CD8-positive, alpha-beta memory T cell (primary cell): Measurements from ENCODE around the gene GPBP1. TPM values are rescaled to one million over a fixed set of nuclear protein-coding genes. Genes with fewer than 3 reads are reported as not detected.

ENCODE experiments used
- CTCF ChIA-PET: fragments of 350-600 bp; sonication (Branson Sonifier 250); formaldehyde crosslinking; loops from one replicate; lab custom pipeline; 2021; ENCODE audit warnings: antibody characterized with exemption; lab: Charles Lee
- POLR2A ChIA-PET: fragments of 350-600 bp; sonication (Branson Sonifier 250); formaldehyde crosslinking; loops from one replicate; lab custom pipeline; 2021; ENCODE audit warnings: antibody characterized with exemption; lab: Charles Lee
- DNase-seq, 5 donors: peaks; one replicate each; pipeline versions ENCODE4 v3.0.0 to v3.0.0-alpha.2; 2020 to 2022; ENCODE audit warnings: mixed read lengths in 1 of 5
- H3K27ac ChIP-seq: one replicate; pipeline ENCODE4 v1.7.0; 2013; ENCODE audit warnings: low read depth, mild to moderate bottlenecking, low read length, moderate library complexity
- H3K27me3 ChIP-seq: 2 replicates; pipeline ENCODE4 v1.7.0; 2013; ENCODE audit warnings: low read length, mild to moderate bottlenecking; ENCODE audit not compliant: insufficient read depth, poor library complexity, severe bottlenecking
- H3K36me3 ChIP-seq: 2 replicates; pipeline ENCODE4 v1.7.0; 2013; ENCODE audit warnings: mild to moderate bottlenecking, low read length, moderate library complexity; ENCODE audit not compliant: insufficient read depth
- H3K4me1 ChIP-seq: 2 replicates; pipeline ENCODE4 v1.7.0; 2013; ENCODE audit warnings: mild to moderate bottlenecking, low read length, moderate library complexity; ENCODE audit not compliant: insufficient read depth
- H3K4me3 ChIP-seq: 2 replicates; pipeline ENCODE4 v1.7.0; 2013; ENCODE audit warnings: mild to moderate bottlenecking, low read length
- H3K9me3 ChIP-seq: 2 replicates; pipeline ENCODE4 v1.7.0; 2013; ENCODE audit warnings: mild to moderate bottlenecking, low read length
- H3K27ac Mint-ChIP-seq, 8 donors: one replicate each; pipeline ENCODE4 v1.8.0; 2020 to 2021; ENCODE audit warnings: mixed read lengths in 8 of 8, mild to moderate bottlenecking in 6 of 8, inconsistent platforms in 3 of 8, moderate library complexity in 3 of 8
- H3K27me3 Mint-ChIP-seq, 2 donors: one replicate each; pipeline ENCODE4 v1.8.0; 2020 to 2021; ENCODE audit warnings: mixed read lengths in 2 of 2, mild to moderate bottlenecking in 1 of 2, moderate library complexity in 1 of 2
- H3K36me3 Mint-ChIP-seq, 3 donors: one replicate each; pipeline ENCODE4 v1.8.0; 2020 to 2021; ENCODE audit warnings: mixed read lengths in 3 of 3, inconsistent platforms in 1 of 3, mild to moderate bottlenecking in 1 of 3
- H3K4me1 Mint-ChIP-seq, 3 donors: one replicate each; pipeline ENCODE4 v1.8.0; 2020 to 2021; ENCODE audit warnings: mixed read lengths in 3 of 3, inconsistent platforms in 1 of 3, mild to moderate bottlenecking in 1 of 3
- H3K4me3 Mint-ChIP-seq, 7 donors: one replicate each; pipeline ENCODE4 v1.8.0; 2020 to 2021; ENCODE audit warnings: mixed read lengths in 7 of 7, mild to moderate bottlenecking in 6 of 7, moderate library complexity in 4 of 7, inconsistent platforms in 2 of 7
- H3K9me3 Mint-ChIP-seq, 5 donors: one replicate each; pipeline ENCODE4 v1.8.0; 2020 to 2022; ENCODE audit warnings: mixed read lengths in 5 of 5, mild to moderate bottlenecking in 3 of 5, moderate library complexity in 2 of 5, inconsistent platforms in 1 of 5
- polyA plus RNA-seq: library from polyadenylated mRNA; unstranded; fragments of 300-500 nt; fragmentation: Illumina TruSeq; gene quantifications from one replicate; pipeline ENCODE4 v1.2.3, GENCODE V29; 2021
- total RNA-seq, 2 experiments: library from RNA; stranded (reverse); gene quantifications; one replicate each; pipeline ENCODE4 v1.2.3, GENCODE V29; 2021

The GPBP1 gene
- total and polyA plus RNA-seq, 3 experiments from 2014 or later = 77.7 to 101 (median 81.9) TPM

DNA sequence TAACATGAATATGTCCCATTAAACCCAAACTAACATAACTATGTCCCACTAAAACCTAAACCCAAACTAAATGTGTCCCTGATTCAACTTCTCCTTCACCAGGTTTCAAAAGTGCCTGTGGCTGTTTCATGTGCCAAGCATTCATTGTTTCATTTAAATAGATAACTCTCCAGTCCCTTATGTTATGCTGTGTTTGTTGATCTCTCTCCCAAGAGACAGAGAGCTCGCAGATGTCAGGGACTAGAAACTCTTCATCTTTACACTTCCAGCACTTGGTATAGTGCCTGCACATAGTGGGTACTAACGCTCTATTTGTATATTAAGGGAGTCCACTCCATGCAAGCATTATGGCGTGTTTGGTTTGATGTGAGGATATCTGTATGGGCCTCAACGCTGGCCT lies 118.0 kb downstream of the GPBP1 start:
- H3K9me3 Mint-ChIP-seq = no peaks in the 10 kb centered on the region
- H3K36me3 Mint-ChIP-seq = no peaks in the 10 kb centered on the region
- Histone ChIP-seq H3K9me3 (no peaks in the 10 kb centered on the region), H3K27me3 (no peaks in the 10 kb centered on the region), H3K36me3 (no peaks in the 10 kb centered on the region), H3K27ac (no peak overlapping the region), H3K4me1 (no peaks in the 10 kb centered on the region), H3K4me3 (no peak overlapping the region)
- no peak overlapping the region for H3K4me3 Mint-ChIP-seq
- ChIA-PET CTCF (no interaction called here), POLR2A (no interaction called here)
- no peaks in the 10 kb centered on the region for H3K4me1 Mint-ChIP-seq
- peaks cover 8 to 10% of the 10 kb centered on the region in 2 donors for H3K27me3 Mint-ChIP-seq
- no peak overlapping the region for H3K27ac Mint-ChIP-seq
- DNase-seq = no peak

DNA sequence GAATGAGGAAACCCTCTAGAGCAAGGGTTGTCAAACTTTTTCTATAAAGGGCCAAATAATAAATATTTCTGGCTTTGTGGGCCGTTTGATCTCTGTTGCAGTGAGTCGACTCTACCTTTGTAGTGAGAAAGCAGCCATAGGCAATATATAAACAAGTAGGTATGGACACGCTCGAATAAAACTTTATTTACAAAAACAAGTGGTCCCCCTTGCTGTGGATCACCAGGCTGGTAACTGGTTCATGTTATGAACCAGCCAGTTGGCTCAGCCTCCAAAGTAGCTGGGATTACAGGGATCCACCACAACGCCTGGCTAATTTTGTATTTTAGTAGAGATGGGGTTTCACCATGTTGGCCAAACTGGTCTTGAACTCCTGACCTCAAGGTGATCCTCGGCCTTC lies 118.5 kb downstream of the GPBP1 start:
- H3K27me3 Mint-ChIP-seq = peaks cover 8 to 10% of the 10 kb centered on the region in 2 donors
- no peak overlapping the region for H3K27ac Mint-ChIP-seq
- H3K4me3 Mint-ChIP-seq = no peak overlapping the region
- H3K9me3 ChIP-seq = no peaks in the 10 kb centered on the region
- H3K36me3 ChIP-seq = no peaks in the 10 kb centered on the region
- no peaks in the 10 kb centered on the region for H3K36me3 Mint-ChIP-seq
- ChIA-PET POLR2A (no interaction called here), CTCF (no interaction called here)
- no peak for DNase-seq
- H3K27ac ChIP-seq = no peak overlapping the region
- H3K4me1 ChIP-seq = no peaks in the 10 kb centered on the region
- H3K4me1 Mint-ChIP-seq = no peaks in the 10 kb centered on the region
- no peaks in the 10 kb centered on the region for H3K9me3 Mint-ChIP-seq
- no peak overlapping the region for H3K4me3 ChIP-seq
- no peaks in the 10 kb centered on the region for H3K27me3 ChIP-seq

DNA sequence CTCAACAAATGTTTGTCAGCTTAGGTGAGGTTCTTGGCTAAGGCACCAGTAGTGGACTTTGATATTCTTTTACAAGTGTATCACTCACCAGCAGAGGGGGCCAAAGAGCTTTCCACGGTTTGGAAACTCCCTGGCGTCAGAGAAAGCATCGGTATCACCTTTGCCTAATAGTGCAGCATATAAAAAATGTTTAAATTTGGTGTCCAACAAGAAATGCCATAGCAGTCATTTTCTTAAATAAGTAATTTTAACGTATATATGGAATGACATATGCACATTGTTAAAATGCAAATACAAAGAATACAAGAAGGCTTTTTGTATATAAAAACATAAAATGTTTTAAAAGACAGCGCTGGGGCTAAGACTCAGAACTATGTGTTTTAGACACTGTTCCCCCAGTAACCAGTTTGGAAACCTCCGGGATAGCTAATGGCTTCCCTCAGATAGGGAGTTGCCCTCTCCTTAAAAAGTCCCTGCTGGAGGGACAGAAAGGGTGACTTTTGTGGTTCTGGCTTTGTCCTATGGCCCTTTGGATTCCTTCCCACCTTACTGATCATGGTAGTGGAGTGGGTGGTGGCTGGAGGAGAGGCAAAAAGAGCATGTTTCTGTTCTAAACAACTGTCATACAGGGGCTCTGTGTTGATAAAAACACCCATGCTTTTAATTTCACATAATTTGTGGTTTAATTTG lies 124.6 kb downstream of the GPBP1 start:
- Mint-ChIP-seq H3K27ac (peak overlapping the region in 6 of 8 donors; percentile 1 to 89 (median 48)), H3K9me3 (no peaks in the 10 kb centered on the region), H3K36me3 (no peaks in the 10 kb centered on the region), H3K4me3 (peak overlapping the region; percentile 62 to 85 (median 81)), H3K4me1 (peaks cover 11 to 26% (median 17%) of the 10 kb centered on the region in 3 donors), H3K27me3 (peaks cover 0 to 8% of the 10 kb centered on the region in 2 donors)
- POLR2A ChIA-PET = interaction anchor here (0.7 kb wide), 1 partner anchor 1157 kb away, joined by 3 read pairs; no protein-coding TSS in a partner anchor
- CTCF ChIA-PET = interaction anchor here (0.8 to 3.7 kb wide), 4 partner anchors 9 to 1162 kb away, joined by 3 to 41 read pairs (median 4); partner anchors contain the start of gene PLK2
- H3K36me3 ChIP-seq = no peaks in the 10 kb centered on the region
- H3K4me3 ChIP-seq = peak overlapping the region; percentile 33
- H3K4me1 ChIP-seq = peaks cover 10% of the 10 kb centered on the region
- no peaks in the 10 kb centered on the region for H3K9me3 ChIP-seq
- H3K27ac ChIP-seq = no peak overlapping the region
- no peaks in the 10 kb centered on the region for H3K27me3 ChIP-seq
- peak; percentile 72 to 82 (median 78) for DNase-seq

DNA sequence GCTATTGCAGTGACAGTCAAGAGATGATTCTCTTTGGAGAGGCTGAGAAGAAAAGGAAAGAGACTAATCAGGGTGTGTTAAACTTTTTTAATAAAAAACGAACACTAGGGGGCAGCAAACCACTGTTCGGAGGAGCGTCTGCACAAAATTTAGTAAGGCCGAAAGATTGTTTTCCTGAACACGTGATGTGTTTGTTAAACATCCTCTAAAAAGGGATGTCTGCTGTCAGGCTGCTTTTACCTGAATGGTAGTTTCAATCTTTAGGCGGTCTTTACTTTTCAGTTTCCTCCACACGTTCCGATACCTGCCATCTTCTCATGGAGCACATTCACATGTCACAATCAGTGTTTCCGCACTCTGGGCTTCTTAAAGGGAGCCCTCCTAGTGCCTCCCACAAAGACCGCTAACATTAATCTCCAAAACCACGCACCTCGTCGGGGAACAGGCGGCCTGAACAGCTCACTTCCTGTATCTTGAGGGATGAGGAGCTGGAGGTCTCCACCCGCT lies 125.2 kb downstream of the GPBP1 start:
- ChIA-PET POLR2A (no interaction called here), CTCF (interaction anchor here (0.9 to 3.7 kb wide), 2 partner anchors 9 to 1161 kb away, joined by 3 to 41 read pairs; partner anchors contain the start of gene PLK2)
- H3K27me3 ChIP-seq = no peaks in the 10 kb centered on the region
- Mint-ChIP-seq H3K27me3 (peaks cover 0 to 6% of the 10 kb centered on the region in 2 donors), H3K27ac (peak overlapping the region in 6 of 8 donors; percentile 1 to 89 (median 44)), H3K4me3 (peak overlapping the region; percentile 62 to 83 (median 79)), H3K36me3 (no peaks in the 10 kb centered on the region), H3K4me1 (peaks cover 11 to 26% (median 17%) of the 10 kb centered on the region in 3 donors), H3K9me3 (no peaks in the 10 kb centered on the region)
- no peaks in the 10 kb centered on the region for H3K36me3 ChIP-seq
- H3K4me3 ChIP-seq = peak overlapping the region; percentile 33
- H3K27ac ChIP-seq = no peak overlapping the region
- peaks cover 10% of the 10 kb centered on the region for H3K4me1 ChIP-seq
- H3K9me3 ChIP-seq = no peaks in the 10 kb centered on the region
- peak in 3 of 5 donors; percentile 8 to 68 (median 63) for DNase-seq

DNA sequence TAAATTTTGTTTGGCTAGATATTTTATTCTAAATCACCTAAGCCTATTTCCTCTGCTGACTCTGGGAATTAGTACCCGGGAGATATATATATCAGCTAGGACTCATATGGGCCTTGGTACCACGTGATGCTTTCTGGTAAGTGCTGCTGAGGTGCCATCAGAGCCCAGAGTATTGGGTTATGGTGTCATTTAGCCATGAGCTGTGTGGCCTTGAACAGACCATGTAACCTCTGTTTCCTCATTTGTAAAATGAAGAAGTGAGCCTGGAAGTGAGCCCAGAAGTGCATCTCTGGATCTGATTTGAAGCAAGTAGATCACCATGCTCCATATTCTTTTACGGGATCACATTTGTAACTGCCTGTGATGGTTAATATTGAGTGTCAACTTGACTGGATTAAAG lies 126.1 kb downstream of the GPBP1 start:
- Mint-ChIP-seq H3K36me3 (no peaks in the 10 kb centered on the region), H3K4me3 (peak overlapping the region in 2 of 7 donors; percentile 33 to 83), H3K27ac (peak overlapping the region in 2 of 8 donors; percentile 6 to 66), H3K9me3 (no peaks in the 10 kb centered on the region), H3K4me1 (peaks cover 11 to 26% (median 17%) of the 10 kb centered on the region in 3 donors), H3K27me3 (peaks cover 0 to 2% of the 10 kb centered on the region in 2 donors)
- no peak overlapping the region for H3K27ac ChIP-seq
- H3K36me3 ChIP-seq = no peaks in the 10 kb centered on the region
- peaks cover 10% of the 10 kb centered on the region for H3K4me1 ChIP-seq
- ChIA-PET POLR2A (no interaction called here), CTCF (interaction anchor here (3.7 kb wide), 1 partner anchor 1161 kb away, joined by 41 read pairs; the partner anchor contains the start of gene PLK2)
- DNase-seq = no peak
- no peaks in the 10 kb centered on the region for H3K9me3 ChIP-seq
- no peaks in the 10 kb centered on the region for H3K27me3 ChIP-seq
- H3K4me3 ChIP-seq = no peak overlapping the region

DNA sequence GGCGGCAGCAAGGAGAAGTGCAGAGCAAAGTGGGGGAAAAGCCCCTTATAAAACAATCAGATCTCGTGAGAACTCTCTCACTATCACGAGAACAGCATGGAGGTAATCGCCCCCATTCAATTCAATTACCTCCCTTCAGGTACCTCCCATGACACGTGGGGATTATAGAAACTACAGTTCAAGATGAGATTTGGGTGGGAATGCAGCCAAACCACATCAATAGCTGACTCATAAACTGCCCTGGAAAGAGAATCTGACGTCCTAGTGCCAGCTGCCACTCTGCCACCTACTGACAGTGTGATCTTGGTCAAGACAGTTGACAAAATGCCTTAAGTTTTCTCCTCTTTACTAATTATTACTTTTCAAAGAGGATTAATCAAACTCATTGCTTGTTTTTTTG lies 128.3 kb downstream of the GPBP1 start:
- H3K4me3 Mint-ChIP-seq = no peak overlapping the region
- Histone ChIP-seq H3K4me1 (peaks cover 10% of the 10 kb centered on the region), H3K27me3 (no peaks in the 10 kb centered on the region), H3K27ac (no peak overlapping the region), H3K4me3 (no peak overlapping the region), H3K36me3 (no peaks in the 10 kb centered on the region), H3K9me3 (no peaks in the 10 kb centered on the region)
- H3K9me3 Mint-ChIP-seq = peaks cover 3 to 9% (median 5%) of the 10 kb centered on the region in 5 donors
- DNase-seq = peak in 3 of 5 donors; percentile 6 to 47 (median 10)
- H3K36me3 Mint-ChIP-seq = peaks cover 0 to 8% (median 3%) of the 10 kb centered on the region in 3 donors
- peaks cover 0 to 4% of the 10 kb centered on the region in 2 donors for H3K27me3 Mint-ChIP-seq
- H3K4me1 Mint-ChIP-seq = peaks cover 11 to 26% (median 17%) of the 10 kb centered on the region in 3 donors
- peak overlapping the region in 2 of 8 donors; percentile 17 to 52 for H3K27ac Mint-ChIP-seq
- ChIA-PET POLR2A (no interaction called here), CTCF (no interaction called here)

DNA sequence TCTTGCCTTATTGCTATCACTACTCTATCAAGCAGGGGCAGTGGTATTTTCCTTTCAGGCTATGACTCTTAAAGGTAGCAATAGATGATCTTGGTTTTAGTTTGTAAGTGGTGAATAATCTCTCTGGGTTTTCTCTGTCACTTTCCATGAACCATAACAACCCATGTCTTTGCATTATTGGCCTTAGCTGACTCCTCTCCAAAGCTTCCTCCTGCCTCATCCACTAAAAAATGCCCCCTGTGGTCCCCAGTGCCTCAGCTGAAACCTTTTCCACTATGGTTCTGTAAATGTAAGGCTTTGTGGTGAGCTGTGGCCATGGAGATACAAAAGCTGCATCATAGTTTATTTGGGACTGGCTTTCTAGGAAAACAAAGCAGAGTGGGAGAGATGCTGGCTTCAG lies 128.8 kb downstream of the GPBP1 start:
- Mint-ChIP-seq H3K9me3 (peaks cover 3 to 12% (median 5%) of the 10 kb centered on the region in 5 donors), H3K36me3 (peaks cover 0 to 8% (median 3%) of the 10 kb centered on the region in 3 donors), H3K27ac (no peak overlapping the region), H3K27me3 (peaks cover 0 to 4% of the 10 kb centered on the region in 2 donors), H3K4me3 (no peak overlapping the region), H3K4me1 (peaks cover 11 to 26% (median 17%) of the 10 kb centered on the region in 3 donors)
- Histone ChIP-seq H3K4me3 (no peak overlapping the region), H3K27me3 (no peaks in the 10 kb centered on the region), H3K9me3 (no peaks in the 10 kb centered on the region), H3K27ac (no peak overlapping the region), H3K36me3 (no peaks in the 10 kb centered on the region), H3K4me1 (peaks cover 10% of the 10 kb centered on the region)
- POLR2A ChIA-PET = no interaction called here
- CTCF ChIA-PET = no interaction called here
- no peak for DNase-seq

DNA sequence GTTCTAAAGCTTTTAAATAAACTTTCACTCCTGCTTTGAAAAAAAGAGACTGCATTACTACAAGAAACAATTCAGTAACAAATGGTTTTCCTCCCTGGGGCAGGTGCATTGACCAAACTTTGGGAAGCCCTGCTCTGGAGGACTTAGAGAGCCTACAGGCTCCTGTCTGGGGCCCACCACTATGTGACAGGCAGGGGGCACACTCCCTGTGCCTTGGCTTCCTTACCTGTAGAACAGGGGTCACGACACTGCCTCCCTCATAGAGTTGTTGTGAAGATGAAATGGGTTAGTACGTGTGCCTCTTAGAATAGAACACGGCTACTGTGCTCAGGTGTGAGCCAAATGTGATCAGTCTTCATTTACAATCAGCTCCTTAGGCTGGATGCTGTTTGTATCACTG lies 130.1 kb downstream of the GPBP1 start:
- Mint-ChIP-seq H3K4me3 (no peak overlapping the region), H3K36me3 (peaks cover 0 to 8% (median 3%) of the 10 kb centered on the region in 3 donors), H3K4me1 (peaks cover 3 to 15% (median 8%) of the 10 kb centered on the region in 3 donors), H3K27ac (no peak overlapping the region), H3K27me3 (peaks cover 4 to 6% of the 10 kb centered on the region in 2 donors), H3K9me3 (peaks cover 3 to 12% (median 5%) of the 10 kb centered on the region in 5 donors)
- no peaks in the 10 kb centered on the region for H3K9me3 ChIP-seq
- ChIA-PET POLR2A (no interaction called here), CTCF (no interaction called here)
- DNase-seq = no peak
- no peaks in the 10 kb centered on the region for H3K27me3 ChIP-seq
- no peaks in the 10 kb centered on the region for H3K36me3 ChIP-seq
- H3K4me1 ChIP-seq = peaks cover 3% of the 10 kb centered on the region
- H3K27ac ChIP-seq = no peak overlapping the region
- H3K4me3 ChIP-seq = no peak overlapping the region
